Midbrain (tissue), 1 donor: ENCODE results near the gene TACC2.
"Not testable (repeated sequence)": the region's sequence is repeated elsewhere in the genome, so short reads cannot be mapped to it uniquely, and the experiment has no call there.

Experiments used
- DNase-seq: peaks from one replicate; lab custom pipeline; 2025; lab: John Stamatoyannopoulos, UW

Gene TACC2

DNA sequence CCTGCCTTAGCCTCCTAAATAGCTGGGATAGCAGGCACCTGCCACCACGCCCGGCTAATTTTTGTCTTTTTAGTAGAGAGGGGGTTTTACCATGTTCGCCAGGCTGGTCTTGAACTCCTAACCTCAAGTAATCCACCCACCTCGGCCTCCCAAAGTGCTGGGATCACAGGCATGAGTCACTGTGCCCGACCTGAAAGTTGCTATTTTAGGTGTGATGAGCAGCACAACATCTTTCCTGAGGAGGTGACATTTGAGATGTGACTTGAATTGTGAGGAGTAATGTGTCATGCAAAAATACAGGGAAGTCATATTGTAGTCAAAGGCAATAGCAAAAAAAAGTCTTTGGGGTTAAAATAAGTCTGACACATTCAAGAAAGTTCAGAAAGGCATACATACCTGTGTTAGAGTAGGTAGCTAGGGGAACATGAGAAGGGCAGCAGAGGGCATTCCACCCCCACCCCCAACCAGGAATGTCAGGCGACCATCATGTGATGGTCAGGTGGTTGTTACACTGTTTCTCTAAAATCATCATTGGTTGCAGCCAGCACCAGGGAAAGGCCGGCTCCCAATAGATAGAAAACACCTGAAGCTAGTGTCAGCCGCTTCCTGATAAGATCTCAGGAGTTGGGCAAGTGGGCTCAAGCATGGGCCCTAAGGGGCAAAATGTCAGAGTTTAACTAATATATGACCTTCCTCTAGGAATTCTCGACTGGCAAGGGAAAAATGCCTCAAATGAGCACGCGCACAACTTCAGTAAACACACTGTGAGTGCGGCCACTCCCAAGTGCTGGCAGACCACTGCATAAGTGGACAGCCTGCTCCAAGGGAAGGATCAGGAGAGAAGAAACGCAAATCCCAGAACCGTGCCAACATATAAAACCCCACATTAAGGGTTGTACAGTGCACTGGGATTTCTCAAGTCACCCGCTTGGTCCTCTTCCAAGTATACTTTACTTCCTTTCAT, at the start of gene TACC2:
Gene TACC2 (plus strand): TSS at position 803 of the 964 bp plus-strand sequence. CDS start 32,819 bp downstream, outside the sequence.
- no peak for DNase-seq

DNA sequence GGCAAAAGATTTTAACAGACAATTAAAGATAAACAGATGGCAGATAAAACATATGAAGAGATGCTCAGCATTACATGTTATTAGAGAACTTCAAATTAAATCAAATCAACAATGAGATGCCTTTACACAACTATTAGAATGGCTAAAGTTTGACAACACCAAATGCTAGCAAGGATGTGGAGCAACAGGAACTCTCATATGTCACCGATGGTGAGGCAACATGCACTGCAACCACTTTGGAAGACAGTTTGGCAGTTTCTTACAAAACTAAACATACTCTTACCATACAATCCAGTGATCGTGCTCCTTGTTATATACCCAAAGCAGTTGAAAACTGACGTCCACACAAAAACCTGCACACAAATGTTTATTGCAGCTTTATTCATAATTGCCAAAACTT, 47.4 kb upstream of the TACC2 start:
- no peak for DNase-seq

DNA sequence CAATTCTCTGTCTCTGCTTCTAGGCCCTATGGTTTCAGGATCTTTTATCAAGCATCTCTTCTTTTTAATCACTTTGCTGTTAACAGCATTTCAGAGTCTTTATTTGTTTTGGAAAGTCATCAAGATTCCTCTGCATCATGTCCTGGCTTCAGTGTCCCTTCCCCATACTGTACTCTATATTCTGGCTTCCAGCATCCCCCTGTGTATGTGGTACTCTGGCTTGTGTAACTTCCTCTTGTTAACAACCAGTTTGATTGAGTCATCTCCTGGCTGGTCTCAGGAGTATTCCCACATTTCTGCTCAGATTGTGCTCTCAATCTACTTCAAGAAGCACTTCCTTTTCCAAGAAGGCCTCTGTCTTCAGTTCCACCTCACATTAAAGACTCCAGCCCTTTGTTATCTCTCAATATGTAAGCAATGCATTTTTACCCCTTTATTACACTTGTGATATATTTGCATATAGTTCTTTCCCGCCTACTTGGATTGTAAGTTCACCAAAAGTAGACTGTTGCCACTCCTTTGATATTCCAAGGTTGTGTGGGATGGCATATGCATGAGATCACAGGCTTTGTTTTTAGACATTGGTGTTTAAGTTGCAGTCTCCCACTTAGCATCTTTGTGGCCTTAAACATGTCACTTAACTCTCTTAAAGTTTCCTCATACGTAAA, 46.1 kb upstream of the TACC2 start:
- DNase-seq = no peak

GRCh38 chr10:121947343-121948330, 41.3 kb upstream of the TACC2 start:
- no peak for DNase-seq

GRCh38 chr10:121949049-121949448, 39.9 kb upstream of the TACC2 start:
- DNase-seq = no peak

DNA sequence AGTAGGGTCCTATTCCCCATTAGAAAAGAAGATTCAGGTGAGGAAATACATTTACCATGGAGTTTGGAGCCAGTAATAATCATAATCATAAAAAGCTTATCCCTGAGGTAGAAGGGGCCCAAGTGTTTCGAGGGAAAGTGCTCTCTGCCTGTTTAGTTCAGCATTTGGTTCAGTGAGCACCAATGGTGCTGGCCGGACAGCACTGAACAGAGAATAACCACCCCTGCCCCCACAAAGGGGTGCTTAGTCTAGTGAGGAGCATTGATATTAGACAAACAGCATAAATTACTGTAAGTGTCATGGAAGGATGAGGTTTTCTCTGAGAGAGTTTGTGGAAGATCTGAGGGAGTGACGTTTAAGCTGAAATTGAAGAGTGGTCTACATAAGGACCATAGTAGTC, 39.5 kb upstream of the TACC2 start:
- DNase-seq = no peak

DNA sequence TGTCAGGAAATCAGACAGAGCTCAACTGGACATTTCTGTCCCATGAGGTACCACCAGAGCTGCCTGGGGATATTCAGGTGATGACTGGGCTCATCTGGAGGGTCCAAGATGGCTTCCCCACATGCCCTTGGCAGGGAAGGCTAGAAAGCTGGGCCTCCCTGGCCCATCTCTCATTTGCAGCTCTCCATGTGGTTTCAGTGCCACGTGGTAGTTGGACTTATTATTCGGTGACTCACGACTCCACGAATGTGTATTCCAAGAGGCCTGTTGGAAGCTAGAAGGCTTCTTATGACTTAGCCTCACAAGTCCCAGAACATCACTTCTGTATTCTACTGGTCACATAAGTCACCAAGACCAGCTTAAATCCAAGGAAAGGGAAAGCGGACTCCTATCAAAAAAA, 36.7 kb upstream of the TACC2 start:
- DNase-seq = no peak

GRCh38 chr10:121956111-121957061, 32.6 kb upstream of the TACC2 start:
- DNase-seq = no peak

- DNase-seq = no peak
Measured at GRCh38 chr10:121959671-121960070, 29.3 kb upstream of the TACC2 start.

DNA sequence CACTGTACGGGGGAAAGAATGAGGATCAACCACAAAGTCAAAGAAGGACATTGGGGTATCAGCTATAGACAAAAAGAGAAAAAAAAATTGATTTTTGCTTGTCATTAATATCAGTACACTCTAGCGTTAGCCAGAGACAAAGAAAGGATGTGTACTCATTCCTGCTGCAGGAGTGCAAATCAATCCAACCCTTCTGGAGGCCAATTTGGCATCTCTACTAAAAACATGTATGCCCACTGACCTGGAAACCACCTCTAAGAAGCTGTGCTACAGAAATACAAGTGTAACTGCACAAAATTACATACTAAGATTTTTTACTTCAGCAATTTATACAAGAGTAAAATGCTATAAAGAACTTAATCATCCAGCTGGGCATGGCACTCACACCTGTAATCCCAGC, 27.5 kb upstream of the TACC2 start:
- no peak for DNase-seq

DNA sequence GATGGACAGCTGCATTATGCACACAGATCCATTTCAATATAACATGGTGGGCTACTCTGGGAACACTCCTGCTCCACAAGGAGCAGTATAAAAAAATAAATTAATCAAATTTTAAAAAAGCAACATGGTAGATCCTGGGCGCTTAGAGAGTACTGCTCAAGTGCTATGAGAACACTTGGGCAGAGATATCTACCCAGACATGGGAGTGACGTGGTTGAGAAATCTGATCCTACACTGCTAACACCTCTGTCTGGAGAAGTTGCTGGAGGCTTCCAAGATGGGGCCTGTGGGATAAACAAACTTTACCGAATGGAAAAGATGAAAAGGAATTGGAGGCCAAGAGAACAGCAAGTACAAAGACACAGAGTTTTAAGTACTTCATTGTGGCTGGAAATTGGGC, 23.0 kb upstream of the TACC2 start:
- DNase-seq = no peak

- DNase-seq = not testable (repeated sequence)
Measured at GRCh38 chr10:121969086-121969485, 19.9 kb upstream of the TACC2 start.

DNA sequence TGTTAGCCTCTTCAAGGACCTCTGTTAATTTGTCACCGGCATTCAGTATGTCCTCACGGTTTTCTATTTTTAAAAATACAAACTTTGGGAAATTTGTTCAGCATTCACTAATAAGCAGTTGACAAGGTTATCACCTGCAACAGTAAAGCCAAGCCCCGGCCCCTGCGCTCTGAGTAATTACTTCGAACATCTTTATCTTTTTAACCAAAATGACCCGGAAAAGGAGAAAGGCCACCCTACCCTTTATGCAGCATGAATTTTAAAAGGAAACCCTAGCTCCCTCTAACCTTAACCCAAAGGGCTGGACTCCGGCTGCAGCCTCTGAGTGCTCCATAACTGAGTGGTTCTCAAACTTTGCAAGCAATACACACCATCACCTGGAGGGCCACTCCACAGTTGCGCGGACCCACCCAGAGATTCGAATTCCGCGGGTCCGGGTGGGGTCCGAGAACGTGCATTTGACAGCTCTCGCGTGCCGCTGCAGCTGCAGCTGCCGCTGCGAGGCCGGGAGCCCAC, 14.9 kb upstream of the TACC2 start:
- no peak for DNase-seq

DNA sequence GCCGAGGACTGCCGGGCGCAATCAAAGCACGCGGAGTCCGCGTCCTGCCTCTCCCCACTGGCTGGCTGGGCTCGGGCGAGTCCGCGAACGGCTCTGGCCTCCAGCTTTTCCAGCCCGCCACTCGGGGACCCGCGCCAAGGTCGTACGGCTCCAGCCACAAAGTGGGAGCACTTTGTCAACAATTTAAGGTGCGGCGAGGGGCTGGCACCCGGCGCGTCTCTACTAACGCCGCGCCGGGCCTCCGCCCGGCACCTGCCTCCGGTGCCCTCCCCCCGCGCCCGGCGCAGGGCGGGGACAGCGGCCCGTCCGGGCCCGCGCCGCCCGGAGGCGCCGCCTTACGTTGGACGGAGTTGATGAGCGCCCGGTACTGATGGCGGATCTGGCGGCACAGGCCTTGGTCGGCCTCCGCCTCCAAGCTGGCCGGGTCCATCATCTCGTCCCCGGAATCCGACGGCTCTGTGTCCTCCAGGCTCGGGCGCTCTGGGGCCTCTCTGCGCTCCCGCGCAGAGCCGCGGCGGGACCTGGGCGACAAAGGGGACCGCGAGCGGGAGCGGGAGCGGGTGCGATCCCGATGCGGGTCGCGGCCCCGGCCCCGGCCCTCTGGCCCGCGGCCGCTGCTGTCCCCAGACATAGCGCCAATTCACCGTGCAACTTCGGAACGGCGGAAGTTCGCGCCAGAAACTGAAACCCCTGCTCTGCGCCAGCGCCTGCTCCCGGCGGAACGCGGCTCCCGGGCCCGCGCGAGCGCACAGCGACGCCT, 14.2 kb upstream of the TACC2 start, which contains the start of gene NSMCE4A:
Gene NSMCE4A (minus strand): TSS at position 683 of the 760 bp plus-strand sequence. CDS start 52 bp downstream, at position 631.
- peak; percentile 84 for DNase-seq

GRCh38 chr10:121975295-121976086, 13.5 kb upstream of the TACC2 start:
- no peak for DNase-seq

GRCh38 chr10:121976607-121977006, 12.4 kb upstream of the TACC2 start:
- DNase-seq = no peak

DNA sequence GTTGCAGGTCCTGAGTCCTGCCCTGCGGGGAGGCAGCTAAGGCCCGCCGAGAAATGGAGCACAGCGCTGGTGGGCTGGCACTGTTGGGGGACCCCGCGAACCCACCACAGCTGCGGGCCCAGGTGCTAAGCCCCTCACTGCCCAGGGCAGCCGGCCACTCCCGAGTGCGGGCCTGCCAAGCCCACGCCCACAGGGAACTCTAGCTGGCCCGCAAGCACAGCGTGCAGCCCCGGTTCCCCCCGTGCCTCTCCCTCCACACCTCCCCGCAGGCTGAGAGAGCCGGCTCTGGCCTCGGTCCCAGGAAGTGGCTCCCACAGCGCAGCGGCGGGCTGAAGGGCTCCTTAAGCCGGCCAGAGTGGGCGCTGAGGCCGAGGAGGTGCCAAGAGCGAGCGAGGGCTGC, 10.5 kb upstream of the TACC2 start:
- DNase-seq = no peak

DNA sequence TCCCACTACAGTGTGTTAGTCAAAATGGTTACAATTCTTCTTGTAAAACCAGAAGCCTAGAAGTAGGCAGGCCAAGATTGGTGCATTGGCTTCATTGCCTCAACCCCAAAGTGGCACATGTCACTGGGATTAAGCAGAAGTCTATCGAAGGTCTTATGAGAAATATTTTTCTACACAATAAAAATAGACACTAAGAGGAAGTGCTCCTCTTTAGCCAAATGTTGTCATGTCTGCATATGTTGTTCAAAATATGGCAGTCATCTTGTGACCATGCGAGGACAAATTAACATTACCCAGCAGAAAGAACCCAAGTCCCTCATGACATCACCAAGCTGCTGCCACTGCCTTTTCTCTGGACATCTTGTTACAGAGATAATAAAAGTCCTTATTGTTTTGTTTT, 7.6 kb upstream of the TACC2 start:
- no peak for DNase-seq

GRCh38 chr10:121983852-121984251, 5.1 kb upstream of the TACC2 start:
- DNase-seq = no peak
